GM23338 (cell line): Measurements from ENCODE around the gene FNDC3B.

Experiments
- TF ChIP-seq, protein P1 (sequence below): IDR thresholded peaks from one replicate; pipeline ENCODE4 v1.6.1; 2018; ENCODE audit warnings: antibody characterized with exemption; ENCODE audit not compliant: unreplicated experiment
- TF ChIP-seq, protein P2 (sequence below), 2 experiments: fragments of 200-600 bp in 1 of 2; sonication (generic) in 1 of 2; conservative IDR thresholded peaks; 2 replicates each; pipeline versions ENCODE4 v1.5.1 to v1.6.1; 2016 to 2017; ENCODE audit warnings: antibody characterized with exemption in 2 of 2, low read depth in 2 of 2, mild to moderate bottlenecking in 2 of 2, moderate library complexity in 1 of 2

DNA sequence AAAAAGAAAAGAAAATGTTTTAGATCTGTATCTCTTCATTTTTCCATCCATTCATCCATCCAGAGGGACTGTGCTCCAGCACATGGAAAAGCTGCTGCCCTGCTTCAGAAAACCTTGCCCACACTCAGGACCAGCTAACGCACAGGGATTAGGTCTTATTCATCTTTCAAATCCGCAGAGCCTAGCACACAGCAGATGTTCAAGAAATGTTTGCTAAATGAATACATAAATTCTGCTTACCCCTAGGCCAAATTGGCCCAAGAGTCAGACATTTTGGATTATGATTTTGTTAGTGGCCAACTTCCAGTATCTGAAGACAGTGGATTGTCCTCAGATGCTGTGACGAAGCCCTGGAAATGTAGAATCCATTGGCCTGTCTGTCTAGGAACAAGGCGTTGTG is 337.5 kb downstream of the FNDC3B start:
- TF ChIP-seq, protein P1, sequence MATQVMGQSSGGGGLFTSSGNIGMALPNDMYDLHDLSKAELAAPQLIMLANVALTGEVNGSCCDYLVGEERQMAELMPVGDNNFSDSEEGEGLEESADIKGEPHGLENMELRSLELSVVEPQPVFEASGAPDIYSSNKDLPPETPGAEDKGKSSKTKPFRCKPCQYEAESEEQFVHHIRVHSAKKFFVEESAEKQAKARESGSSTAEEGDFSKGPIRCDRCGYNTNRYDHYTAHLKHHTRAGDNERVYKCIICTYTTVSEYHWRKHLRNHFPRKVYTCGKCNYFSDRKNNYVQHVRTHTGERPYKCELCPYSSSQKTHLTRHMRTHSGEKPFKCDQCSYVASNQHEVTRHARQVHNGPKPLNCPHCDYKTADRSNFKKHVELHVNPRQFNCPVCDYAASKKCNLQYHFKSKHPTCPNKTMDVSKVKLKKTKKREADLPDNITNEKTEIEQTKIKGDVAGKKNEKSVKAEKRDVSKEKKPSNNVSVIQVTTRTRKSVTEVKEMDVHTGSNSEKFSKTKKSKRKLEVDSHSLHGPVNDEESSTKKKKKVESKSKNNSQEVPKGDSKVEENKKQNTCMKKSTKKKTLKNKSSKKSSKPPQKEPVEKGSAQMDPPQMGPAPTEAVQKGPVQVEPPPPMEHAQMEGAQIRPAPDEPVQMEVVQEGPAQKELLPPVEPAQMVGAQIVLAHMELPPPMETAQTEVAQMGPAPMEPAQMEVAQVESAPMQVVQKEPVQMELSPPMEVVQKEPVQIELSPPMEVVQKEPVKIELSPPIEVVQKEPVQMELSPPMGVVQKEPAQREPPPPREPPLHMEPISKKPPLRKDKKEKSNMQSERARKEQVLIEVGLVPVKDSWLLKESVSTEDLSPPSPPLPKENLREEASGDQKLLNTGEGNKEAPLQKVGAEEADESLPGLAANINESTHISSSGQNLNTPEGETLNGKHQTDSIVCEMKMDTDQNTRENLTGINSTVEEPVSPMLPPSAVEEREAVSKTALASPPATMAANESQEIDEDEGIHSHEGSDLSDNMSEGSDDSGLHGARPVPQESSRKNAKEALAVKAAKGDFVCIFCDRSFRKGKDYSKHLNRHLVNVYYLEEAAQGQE: no peak
- TF ChIP-seq, protein P2, sequence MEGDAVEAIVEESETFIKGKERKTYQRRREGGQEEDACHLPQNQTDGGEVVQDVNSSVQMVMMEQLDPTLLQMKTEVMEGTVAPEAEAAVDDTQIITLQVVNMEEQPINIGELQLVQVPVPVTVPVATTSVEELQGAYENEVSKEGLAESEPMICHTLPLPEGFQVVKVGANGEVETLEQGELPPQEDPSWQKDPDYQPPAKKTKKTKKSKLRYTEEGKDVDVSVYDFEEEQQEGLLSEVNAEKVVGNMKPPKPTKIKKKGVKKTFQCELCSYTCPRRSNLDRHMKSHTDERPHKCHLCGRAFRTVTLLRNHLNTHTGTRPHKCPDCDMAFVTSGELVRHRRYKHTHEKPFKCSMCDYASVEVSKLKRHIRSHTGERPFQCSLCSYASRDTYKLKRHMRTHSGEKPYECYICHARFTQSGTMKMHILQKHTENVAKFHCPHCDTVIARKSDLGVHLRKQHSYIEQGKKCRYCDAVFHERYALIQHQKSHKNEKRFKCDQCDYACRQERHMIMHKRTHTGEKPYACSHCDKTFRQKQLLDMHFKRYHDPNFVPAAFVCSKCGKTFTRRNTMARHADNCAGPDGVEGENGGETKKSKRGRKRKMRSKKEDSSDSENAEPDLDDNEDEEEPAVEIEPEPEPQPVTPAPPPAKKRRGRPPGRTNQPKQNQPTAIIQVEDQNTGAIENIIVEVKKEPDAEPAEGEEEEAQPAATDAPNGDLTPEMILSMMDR (conservative IDR thresholded peaks at IDR 0.05; ENCODE audit: low read depth in 2 of 2): no peak
